WTC11 (cell line): Measurements from ENCODE around the gene RHBDL1. TPM values are rescaled to one million over a fixed set of nuclear protein-coding genes. Genes with fewer than 3 reads are reported as not detected.

Experiments
- ATAC-seq: fragments of 200-7000 bp; cut with Tn5 transposase; 2 replicates; pipeline ENCODE4 v1.10.0; 2021; ENCODE audit warnings: mild to moderate bottlenecking, moderate library complexity
- CTCF ChIA-PET: fragments of 300-600 bp; sonication (Branson Sonifier 250); formaldehyde crosslinking; loops from one replicate; lab custom pipeline; 2021; ENCODE audit warnings: antibody characterized with exemption; lab: Charles Lee
- POLR2A ChIA-PET: fragments of 350-600 bp; sonication (Branson Sonifier 250); formaldehyde crosslinking; loops from one replicate; lab custom pipeline; 2021; ENCODE audit warnings: antibody characterized with exemption; lab: Charles Lee
- DNase-seq: peaks from one replicate; pipeline ENCODE4 v3.0.0; 2021; ENCODE audit warnings: low spot score
- H3K27ac Mint-ChIP-seq: 2 replicates; pipeline ENCODE4 v1.8.0; 2021; ENCODE audit warnings: mixed read lengths
- H3K27me3 Mint-ChIP-seq: 2 replicates; pipeline ENCODE4 v1.8.0; 2021; ENCODE audit warnings: low read depth, mild to moderate bottlenecking, moderate library complexity, mixed read lengths
- H3K36me3 Mint-ChIP-seq: 2 replicates; pipeline ENCODE4 v1.8.0; 2021; ENCODE audit warnings: mixed read lengths
- H3K4me1 Mint-ChIP-seq: 2 replicates; pipeline ENCODE4 v1.8.0; 2022; ENCODE audit warnings: mixed read lengths
- H3K4me3 Mint-ChIP-seq: 2 replicates; pipeline ENCODE4 v1.8.0; 2021; ENCODE audit warnings: mild to moderate bottlenecking, moderate library complexity, mixed read lengths
- H3K9me3 Mint-ChIP-seq: 2 replicates; pipeline ENCODE4 v1.8.0; 2021; ENCODE audit warnings: mixed read lengths
- ATF3 ChIP-seq: sonication (generic); formaldehyde crosslinking; conservative IDR thresholded peaks from 2 replicates; pipeline ENCODE4 v1.8.1; 2022; ENCODE audit warnings: mild to moderate bottlenecking, missing genetic modification reagents
- CBFB ChIP-seq: sonication (generic); formaldehyde crosslinking; IDR thresholded peaks from 2 replicates; pipeline ENCODE4 v1.8.1; 2022; ENCODE audit warnings: mild to moderate bottlenecking, low read depth, missing genetic modification reagents
- E2F4 ChIP-seq: sonication (generic); formaldehyde crosslinking; IDR thresholded peaks from 2 replicates; pipeline ENCODE4 v1.8.1; 2022; ENCODE audit warnings: low read depth, mild to moderate bottlenecking, moderate library complexity, missing genetic modification reagents, borderline replicate concordance
- FOXJ3 ChIP-seq: sonication (generic); formaldehyde crosslinking; IDR thresholded peaks from 2 replicates; pipeline ENCODE4 v1.9.0; 2021; ENCODE audit warnings: missing genetic modification reagents, mild to moderate bottlenecking, borderline replicate concordance
- FOXP4 ChIP-seq: sonication (generic); formaldehyde crosslinking; IDR thresholded peaks from 2 replicates; pipeline ENCODE4 v1.8.0; 2022; ENCODE audit warnings: mild to moderate bottlenecking, missing genetic modification reagents
- GRHL2 ChIP-seq: fragments of 250-450 bp; sonication (Bioruptor Pico); IDR thresholded peaks from 2 replicates; pipeline ENCODE4 v1.8.0; 2022; ENCODE audit warnings: mild to moderate bottlenecking, moderate library complexity; ENCODE audit not compliant: insufficient replicate concordance, severe bottlenecking
- GTF2I ChIP-seq: fragments of 250-450 bp; sonication (Bioruptor Pico); conservative IDR thresholded peaks from 2 replicates; pipeline ENCODE4 v1.4.0; 2021; ENCODE audit warnings: mild to moderate bottlenecking
- JAZF1 ChIP-seq: fragments of 250-450 bp; sonication (Bioruptor Pico); IDR thresholded peaks from 2 replicates; pipeline ENCODE4 v1.9.0; 2021; ENCODE audit warnings: moderate library complexity, mild to moderate bottlenecking, inconsistent platforms
- MAX ChIP-seq: sonication (generic); formaldehyde crosslinking; IDR thresholded peaks from 2 replicates; pipeline ENCODE4 v1.8.0; 2022; ENCODE audit warnings: mild to moderate bottlenecking, missing genetic modification reagents
- MYBL2 ChIP-seq: sonication (generic); formaldehyde crosslinking; IDR thresholded peaks from 2 replicates; pipeline ENCODE4 v1.8.1; 2023; ENCODE audit warnings: mild to moderate bottlenecking, moderate library complexity, missing genetic modification reagents
- NFE2L1 ChIP-seq: sonication (generic); formaldehyde crosslinking; IDR thresholded peaks from 2 replicates; pipeline ENCODE4 v1.8.1; 2023; ENCODE audit warnings: missing genetic modification reagents
- OVOL2 ChIP-seq: fragments of 250-450 bp; sonication (Bioruptor Pico); IDR thresholded peaks from 2 replicates; pipeline ENCODE4 v1.9.0; 2021; ENCODE audit warnings: mild to moderate bottlenecking, borderline replicate concordance
- RORB ChIP-seq: fragments of 250-450 bp; sonication (Bioruptor Pico); IDR thresholded peaks from 2 replicates; pipeline ENCODE4 v1.9.0; 2021; ENCODE audit warnings: mild to moderate bottlenecking
- TEAD1 ChIP-seq: sonication (generic); formaldehyde crosslinking; IDR thresholded peaks from 2 replicates; pipeline ENCODE4 v1.8.0; 2022; ENCODE audit warnings: mild to moderate bottlenecking, missing genetic modification reagents
- ZBTB21 ChIP-seq: sonication (generic); formaldehyde crosslinking; IDR thresholded peaks from 2 replicates; pipeline ENCODE4 v1.8.1; 2023; ENCODE audit warnings: mild to moderate bottlenecking, missing genetic modification reagents, borderline replicate concordance
- ZBTB43 ChIP-seq: sonication (generic); formaldehyde crosslinking; IDR thresholded peaks from 2 replicates; pipeline ENCODE4 v1.8.1; 2023; ENCODE audit warnings: mild to moderate bottlenecking, missing genetic modification reagents
- ZMAT4 ChIP-seq: fragments of 250-450 bp; sonication (Bioruptor Pico); IDR thresholded peaks from 2 replicates; pipeline ENCODE4 v1.9.0; 2021; ENCODE audit warnings: mild to moderate bottlenecking
- ZNF138 ChIP-seq: sonication (generic); formaldehyde crosslinking; conservative IDR thresholded peaks from 2 replicates; pipeline ENCODE4 v1.8.1; 2022; ENCODE audit warnings: mild to moderate bottlenecking, moderate library complexity, missing genetic modification reagents
- ZNF219 ChIP-seq: sonication (generic); formaldehyde crosslinking; IDR thresholded peaks from 2 replicates; pipeline ENCODE4 v1.8.0; 2023; ENCODE audit warnings: missing genetic modification reagents, mild to moderate bottlenecking, borderline replicate concordance
- ZNF512 ChIP-seq: sonication (generic); formaldehyde crosslinking; IDR thresholded peaks from 2 replicates; pipeline ENCODE4 v1.8.1; 2022; ENCODE audit warnings: missing genetic modification reagents, borderline replicate concordance
- total RNA-seq: library from RNA; stranded (reverse); gene quantifications from 3 replicates; pipeline ENCODE4 v1.2.3, GENCODE V29; 2021

The RHBDL1 gene
- total RNA-seq, 1 experiment from 2014 or later: 8.2 TPM

GRCh38 chr16:720990-721764, 45.7 kb downstream of the RHBDL1 start, which contains the start of gene ANTKMT (continued):
- TF ChIP-seq FOXJ3 (CRISPR knock-in tag) (no peak), ATF3 (CRISPR knock-in tag) (no peak), ZNF219 (CRISPR knock-in tag) (peak; percentile 86; the same call in 1 of the 2 replicates), ZNF512 (no peak), TEAD1 (CRISPR knock-in tag) (peak; percentile 15; the same call in 1 of the 2 replicates), OVOL2 (CRISPR knock-in tag) (no peak), GTF2I (no peak), ZNF138 (CRISPR knock-in tag) (peak; percentile 61; the same call in 1 of the 2 replicates), JAZF1 (CRISPR knock-in tag) (no peak), RORB (CRISPR knock-in tag) (no peak), E2F4 (CRISPR knock-in tag) (peak; percentile 65; the same call in 1 of the 2 replicates), CBFB (CRISPR knock-in tag) (peak; percentile 86; the same call in 1 of the 2 replicates), ZBTB43 (peak; percentile 48; the same call in 1 of the 2 replicates), NFE2L1 (CRISPR knock-in tag) (peak; percentile 91; the same call in 1 of the 2 replicates), ZMAT4 (no peak)

- H3K36me3 Mint-ChIP-seq: no peaks in the 10 kb centered on the region; the same call in 1 of the 2 replicates
- no peak overlapping the region for H3K4me3 Mint-ChIP-seq
- DNase-seq: no peak
- H3K4me1 Mint-ChIP-seq: peaks cover 9% of the 10 kb centered on the region
- CTCF ChIA-PET: interaction anchor here (0.6 to 2.8 kb wide), 14 partner anchors 8 to 658 kb away, joined by 3 to 28 read pairs (median 10); partner anchors contain the start of genes CHTF18, CIAO3 and RPUSD1
- TF ChIP-seq ZBTB21: 0 out of 2 replicates have a peak, but pooled peaks have one; percentile 1
- TF ChIP-seq ATF3 (CRISPR knock-in tag): peak; percentile 24; the same call in 1 of the 2 replicates
- TF ChIP-seq MYBL2 (CRISPR knock-in tag): 0 out of 2 replicates have a peak, but pooled peaks have one; percentile 7
- TF ChIP-seq MAX (CRISPR knock-in tag): 0 out of 2 replicates have a peak, but pooled peaks have one; percentile 4
- no peak for TF ChIP-seq FOXP4 (CRISPR knock-in tag)
- TF ChIP-seq GRHL2 (CRISPR knock-in tag): no peak
- no peak for ATAC-seq
- POLR2A ChIA-PET: interaction anchor here (0.6 to 2.9 kb wide), 5 partner anchors 8 to 85 kb away, joined by 3 to 10 read pairs (median 5); partner anchors contain the start of genes CIAO3 and WDR24
- H3K27ac Mint-ChIP-seq: no peak overlapping the region
- H3K9me3 Mint-ChIP-seq: no peaks in the 10 kb centered on the region
- H3K27me3 Mint-ChIP-seq: peaks cover 9% of the 10 kb centered on the region
Measured at GRCh38 chr16:721765-722540, 46.5 kb downstream of the RHBDL1 start.
